Left lung (tissue), 10 donors: ENCODE measurements around the gene CDHR1. TPM values are rescaled to one million over a fixed set of nuclear protein-coding genes. Genes with fewer than 3 reads are reported as not detected.

Experiments
- ATAC-seq: fragments of 200-7000 bp; cut with Tn5 transposase; one replicate; pipeline ENCODE4 v1.9.1; 2020; ENCODE audit warnings: moderate library complexity
- DNase-seq, 4 donors: peaks; one replicate each; pipeline ENCODE4 v3.0.0-alpha.2; 2013 to 2020
- H3K27ac ChIP-seq, 2 donors: fragments of 200-600 bp; sonication (generic) in 1 of 2; one replicate each; pipeline versions ENCODE4 v1.5.0 to v1.8.0; 2020 to 2021
- H3K27me3 ChIP-seq, 2 donors: fragments of 200-600 bp; sonication (generic) in 1 of 2; one replicate each; pipeline versions ENCODE4 v1.5.0 to v1.8.0; 2020 to 2021
- H3K36me3 ChIP-seq, 2 donors: fragments of 200-600 bp; sonication (generic) in 1 of 2; one replicate each; pipeline versions ENCODE4 v1.5.0 to v1.8.0; 2020 to 2021
- H3K4me1 ChIP-seq, 2 donors: fragments of 200-600 bp; one replicate each; pipeline ENCODE4 v1.8.0; 2021
- H3K4me3 ChIP-seq, 2 donors: fragments of 200-600 bp; sonication (generic) in 1 of 2; one replicate each; pipeline versions ENCODE4 v1.5.0 to v1.8.0; 2020 to 2021; ENCODE audit warnings: mild to moderate bottlenecking in 1 of 2
- H3K9me3 ChIP-seq, 2 donors: fragments of 200-600 bp; sonication (generic) in 1 of 2; one replicate each; pipeline versions ENCODE4 v1.5.0 to v1.8.0; 2020 to 2021
- intact Hi-C, 2 donors: fragments of 100-400 bp; cut with DNase I; formaldehyde crosslinking; loops; one replicate each; pipeline versions ENCODE4 v1.11.2 to v1.14.2; 2022
- polyA plus RNA-seq, 6 donors: library from polyadenylated mRNA; unstranded; fragments of 120-200 nt; gene quantifications; one replicate each; pipeline ENCODE4 v1.2.1, GENCODE V29; 2013; ENCODE audit not compliant: insufficient read length in 6 of 6
- total RNA-seq, 2 donors: library from RNA; stranded (reverse); fragmentation: NEBNext Ultra II Directional; extraction: Animal tissue kit (Norgen Biotek cat#: 25700); gene quantifications; one replicate each; pipeline ENCODE4 v1.2.1, GENCODE V29; 2021
- TF ChIP-seq, protein P1 (sequence below), 2 donors: fragments of 200-600 bp; sonication (generic) in 1 of 2; IDR thresholded peaks; one replicate each; pipeline versions ENCODE4 v1.5.0 to v1.8.0; 2021; ENCODE audit warnings: antibody characterized with exemption in 2 of 2
- donor health status: DM: no; HTN: yes; CAD: no.
- donor health status: DM: no; HTN: no; CAD: no.

Gene CDHR1
- total and polyA plus RNA-seq, 8 donors: 0.10 to 0.94 (median 0.31) TPM

DNA sequence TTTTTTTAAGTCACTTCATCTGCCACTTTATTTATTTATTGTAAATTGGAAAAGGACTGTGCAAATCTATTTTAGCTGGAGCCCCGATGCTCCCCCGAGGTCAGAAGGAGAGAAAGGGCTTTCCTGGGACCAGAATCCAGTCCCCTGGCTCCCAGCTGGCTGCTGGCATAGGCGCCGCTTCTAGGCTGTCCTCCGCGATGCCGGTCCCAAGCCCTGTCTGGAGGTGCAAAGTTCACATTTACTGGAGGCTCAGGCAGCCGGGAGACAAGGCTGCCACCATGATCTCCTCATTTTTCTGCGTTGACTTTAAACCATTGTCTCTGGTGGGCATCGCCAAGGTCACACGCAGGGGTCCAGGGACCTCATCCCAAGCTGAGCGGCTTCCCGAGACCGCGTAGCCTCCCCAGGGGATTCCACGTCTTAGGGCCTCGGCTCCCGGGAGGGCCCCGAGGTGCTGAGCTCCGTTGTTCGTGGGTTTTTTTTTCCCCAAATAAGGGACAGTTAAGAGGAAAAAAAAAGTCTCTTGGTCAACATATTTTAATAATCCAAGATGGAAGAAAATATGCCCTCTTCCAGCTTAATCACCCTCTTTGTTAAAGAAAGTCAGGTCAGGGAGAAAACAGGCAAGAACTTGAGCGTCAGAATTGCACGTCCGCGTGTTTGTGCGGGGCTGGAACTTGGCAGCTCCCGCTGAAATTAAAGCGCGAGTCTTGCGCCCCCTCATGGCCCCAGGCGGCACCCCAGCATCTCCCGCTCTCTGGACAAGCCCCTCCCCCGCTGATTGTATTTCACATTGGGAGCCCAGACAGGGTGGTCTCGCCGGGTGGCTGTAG lies 62.4 kb downstream of the CDHR1 start:
- Histone ChIP-seq H3K4me1 (no peaks in the 10 kb centered on the region), H3K27ac (no peak overlapping the region), H3K27me3 (peaks cover 0 to 12% of the 10 kb centered on the region in 2 donors), H3K9me3 (no peaks in the 10 kb centered on the region), H3K36me3 (no peaks in the 10 kb centered on the region), H3K4me3 (no peak overlapping the region)
- intact Hi-C loops: no loop called here
- ATAC-seq: peak; percentile 84
- TF ChIP-seq, protein P1, sequence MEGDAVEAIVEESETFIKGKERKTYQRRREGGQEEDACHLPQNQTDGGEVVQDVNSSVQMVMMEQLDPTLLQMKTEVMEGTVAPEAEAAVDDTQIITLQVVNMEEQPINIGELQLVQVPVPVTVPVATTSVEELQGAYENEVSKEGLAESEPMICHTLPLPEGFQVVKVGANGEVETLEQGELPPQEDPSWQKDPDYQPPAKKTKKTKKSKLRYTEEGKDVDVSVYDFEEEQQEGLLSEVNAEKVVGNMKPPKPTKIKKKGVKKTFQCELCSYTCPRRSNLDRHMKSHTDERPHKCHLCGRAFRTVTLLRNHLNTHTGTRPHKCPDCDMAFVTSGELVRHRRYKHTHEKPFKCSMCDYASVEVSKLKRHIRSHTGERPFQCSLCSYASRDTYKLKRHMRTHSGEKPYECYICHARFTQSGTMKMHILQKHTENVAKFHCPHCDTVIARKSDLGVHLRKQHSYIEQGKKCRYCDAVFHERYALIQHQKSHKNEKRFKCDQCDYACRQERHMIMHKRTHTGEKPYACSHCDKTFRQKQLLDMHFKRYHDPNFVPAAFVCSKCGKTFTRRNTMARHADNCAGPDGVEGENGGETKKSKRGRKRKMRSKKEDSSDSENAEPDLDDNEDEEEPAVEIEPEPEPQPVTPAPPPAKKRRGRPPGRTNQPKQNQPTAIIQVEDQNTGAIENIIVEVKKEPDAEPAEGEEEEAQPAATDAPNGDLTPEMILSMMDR (IDR thresholded peaks at IDR 0.05): peak; percentile 53 to 55
- DNase-seq: peak in 3 of 4 donors; percentile 7 to 78 (median 62)

DNA sequence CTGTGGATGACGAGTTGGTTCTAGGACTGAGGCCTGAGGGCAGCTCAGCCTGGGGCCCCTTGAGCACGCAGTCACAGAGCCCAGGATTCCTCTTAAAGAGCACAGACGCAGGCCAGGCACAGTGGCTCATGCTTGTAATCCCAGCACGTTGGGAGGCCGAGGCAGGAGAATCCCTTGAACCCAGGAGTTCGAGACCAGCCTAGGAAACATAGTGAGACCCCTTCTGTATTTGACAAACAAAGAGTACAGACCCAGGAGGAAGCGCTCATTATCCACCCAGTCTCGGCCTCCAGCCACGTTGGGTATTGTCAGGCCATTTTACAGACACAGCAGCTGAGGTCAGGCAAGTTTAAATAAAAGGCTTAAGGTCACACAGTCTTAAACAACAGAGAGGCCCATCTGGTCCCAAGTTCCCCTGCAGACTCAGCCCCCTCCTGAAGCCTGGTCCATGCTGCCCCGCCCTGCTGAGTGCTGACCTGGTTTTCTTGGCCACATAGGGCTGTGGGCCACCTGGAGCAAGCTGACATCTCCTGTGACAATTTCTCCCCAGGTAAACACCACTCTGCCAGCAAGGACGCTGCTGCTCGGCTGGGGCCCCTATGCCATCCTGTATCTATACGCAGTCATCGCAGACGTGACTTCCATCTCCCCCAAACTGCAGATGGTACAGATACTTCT lies 63.1 kb downstream of the CDHR1 start:
- ATAC-seq: no peak
- Histone ChIP-seq H3K27me3 (peaks cover 0 to 12% of the 10 kb centered on the region in 2 donors), H3K27ac (no peak overlapping the region), H3K4me3 (no peak overlapping the region), H3K4me1 (no peaks in the 10 kb centered on the region), H3K36me3 (no peaks in the 10 kb centered on the region), H3K9me3 (no peaks in the 10 kb centered on the region)
- TF ChIP-seq, protein P1 (IDR thresholded peaks at IDR 0.05): no peak
- intact Hi-C loops: no loop called here
- no peak for DNase-seq

DNA sequence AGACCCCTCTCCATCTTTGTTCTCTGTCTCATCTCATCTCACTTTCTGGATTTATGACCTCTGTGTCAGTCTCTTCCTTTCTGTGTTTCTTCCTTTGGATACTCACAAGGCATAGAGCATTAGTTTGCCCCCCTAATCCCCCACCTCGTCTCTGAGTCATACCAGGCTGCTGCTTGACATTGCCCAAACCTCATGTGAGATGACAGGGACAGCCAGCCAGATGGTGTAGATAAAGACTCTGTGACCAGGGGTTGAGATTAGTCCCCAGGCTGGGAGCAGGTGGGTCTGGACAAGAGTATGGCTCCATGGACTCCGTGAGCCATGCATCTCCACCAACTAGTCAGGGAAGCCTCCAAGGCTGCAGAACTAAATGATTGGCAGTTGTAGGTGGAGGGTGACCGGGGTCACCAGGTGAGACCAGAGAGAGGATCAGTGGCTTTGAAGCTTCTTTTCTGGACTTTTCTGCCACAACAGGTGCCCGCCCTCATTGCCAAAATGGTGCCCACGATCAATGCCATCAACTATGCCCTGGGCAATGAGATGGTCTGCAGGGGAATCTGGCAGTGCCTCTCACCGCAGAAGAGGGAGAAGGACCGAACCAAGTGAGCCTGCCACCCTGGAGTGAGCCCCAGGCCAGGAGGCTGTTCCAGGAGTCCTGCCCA lies 63.8 kb downstream of the CDHR1 start:
- H3K4me3 ChIP-seq: no peak overlapping the region
- intact Hi-C loops: no loop called here
- H3K36me3 ChIP-seq: no peaks in the 10 kb centered on the region
- no peaks in the 10 kb centered on the region for H3K9me3 ChIP-seq
- TF ChIP-seq, protein P1 (IDR thresholded peaks at IDR 0.05): no peak
- DNase-seq (no peak), ATAC-seq (no peak)
- H3K27me3 ChIP-seq: peaks cover 0 to 12% of the 10 kb centered on the region in 2 donors
- H3K4me1 ChIP-seq: no peaks in the 10 kb centered on the region
- H3K27ac ChIP-seq: no peak overlapping the region

DNA sequence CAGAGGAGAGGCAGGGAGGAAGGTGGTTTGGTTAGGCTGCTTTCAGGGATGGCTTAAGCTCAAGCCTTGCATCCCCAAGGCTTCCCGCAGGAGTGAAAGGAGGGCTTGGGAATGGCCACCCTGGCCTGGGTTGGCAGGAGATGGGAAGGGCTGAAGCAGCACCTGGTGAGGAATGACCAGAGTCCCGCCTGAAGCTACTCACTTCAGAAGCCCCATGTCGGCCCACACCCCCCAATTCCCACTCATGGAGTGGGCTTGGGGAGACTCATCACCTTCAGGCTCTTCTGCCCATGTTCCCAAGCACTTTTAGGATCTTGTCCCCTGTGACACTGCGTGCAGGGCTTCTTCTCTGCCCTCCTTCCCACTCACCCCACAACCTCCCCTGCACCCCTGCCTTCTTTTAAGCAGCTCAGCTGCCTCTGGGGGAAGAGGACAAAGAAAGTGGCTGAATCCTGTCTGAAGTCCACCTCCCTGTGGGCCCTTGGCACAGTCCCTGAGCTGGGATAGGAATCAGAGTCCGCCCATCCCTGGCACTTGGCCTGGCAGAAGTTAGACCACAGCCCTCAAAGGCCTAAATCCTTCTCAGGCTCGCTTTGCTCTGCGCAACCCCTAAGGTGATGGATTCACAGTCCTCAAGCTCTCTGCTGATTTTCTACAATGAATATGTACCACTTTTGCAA lies 67.0 kb downstream of the CDHR1 start:
- ATAC-seq: no peak
- TF ChIP-seq, protein P1 (IDR thresholded peaks at IDR 0.05): no peak
- DNase-seq: no peak
- Histone ChIP-seq H3K27ac (no peak overlapping the region), H3K4me3 (no peak overlapping the region), H3K27me3 (peaks cover 6 to 18% of the 10 kb centered on the region in 2 donors), H3K4me1 (no peaks in the 10 kb centered on the region), H3K36me3 (no peaks in the 10 kb centered on the region), H3K9me3 (no peaks in the 10 kb centered on the region)
- intact Hi-C loops: loop anchor here in 1 of 2 donors (5.0 to 10.0 kb wide), 2 partner anchors 113 to 276 kb away; no protein-coding TSS in a partner anchor
